H4 (cell line): ENCODE measurements around the gene ZMYND10. TPM values are rescaled to one million over a fixed set of nuclear protein-coding genes. Genes with fewer than 3 reads are reported as not detected.

Source experiments
- DNase-seq: peaks from one replicate; pipeline ENCODE4 v3.0.0-alpha.2; 2015; ENCODE audit warnings: low spot score
- total RNA-seq: library from RNA; depleted of rRNA; stranded (reverse); fragments of >200 nt; shearing (Covaris generic); gene quantifications from 2 replicates; pipeline ENCODE4 v1.2.3, GENCODE V29; 2014

The ZMYND10 gene
- total RNA-seq, 1 experiment from 2014 or later = 0.08 TPM

GRCh38 chr3:50347187-50347813 lies 1.8 kb upstream of the ZMYND10 start:
- DNase-seq = peak; percentile 61

GRCh38 chr3:50345008-50345407 lies 524 bp downstream of the ZMYND10 start:
- no peak for DNase-seq

GRCh38 chr3:50342813-50343633 lies 2.5 kb downstream of the ZMYND10 start:
- DNase-seq = no peak

- no peak for DNase-seq
Observed at GRCh38 chr3:50341996-50342650, 3.4 kb downstream of the ZMYND10 start.

GRCh38 chr3:50341537-50341936 lies 4.0 kb downstream of the ZMYND10 start:
- no peak for DNase-seq

GRCh38 chr3:50340448-50341329 lies 4.8 kb downstream of the ZMYND10 start, which contains the start of gene RASSF1:
TSS of gene RASSF1 (minus strand) at chr3:50340836. CDS start at chr3:50340805, 31 bp downstream.
- no peak for DNase-seq

- DNase-seq = no peak
Observed at GRCh38 chr3:50340147-50340447, 5.4 kb downstream of the ZMYND10 start.

GRCh38 chr3:50339485-50340146 lies 5.9 kb downstream of the ZMYND10 start:
- DNase-seq = no peak

- no peak for DNase-seq
Observed at GRCh38 chr3:50338965-50339364, 6.6 kb downstream of the ZMYND10 start.

- peak; percentile 97 for DNase-seq
Observed at GRCh38 chr3:50337175-50337861, 8.2 kb downstream of the ZMYND10 start.

- DNase-seq = no peak
Observed at GRCh38 chr3:50336452-50337174, 8.9 kb downstream of the ZMYND10 start.

- DNase-seq = no peak
Observed at GRCh38 chr3:50334339-50335075, 11.0 kb downstream of the ZMYND10 start.

- DNase-seq = no peak
Observed at GRCh38 chr3:50333744-50334328, 11.7 kb downstream of the ZMYND10 start.

- no peak for DNase-seq
Observed at GRCh38 chr3:50331364-50331907, 14.1 kb downstream of the ZMYND10 start.

GRCh38 chr3:50330330-50330729 lies 15.2 kb downstream of the ZMYND10 start:
- no peak for DNase-seq

- peak; percentile 91 for DNase-seq
Observed at GRCh38 chr3:50327943-50328691, 17.4 kb downstream of the ZMYND10 start, which contains the start of gene TUSC2. TSS of gene TUSC2 (minus strand) at chr3:50328223. CDS start at chr3:50328099, 124 bp downstream.

- no peak for DNase-seq
Observed at GRCh38 chr3:50327129-50327528, 18.4 kb downstream of the ZMYND10 start.

GRCh38 chr3:50326182-50326541 lies 19.4 kb downstream of the ZMYND10 start:
- DNase-seq = no peak
